HEK293 (cell line): Measurements from ENCODE around the gene LITAFD.

Experiments
- CTCF ChIP-seq: fragments of 450-650 bp; formaldehyde crosslinking; IDR thresholded peaks from 2 replicates; pipeline ENCODE4 v1.5.1; 2016; ENCODE audit warnings: missing biosample characterization, missing genetic modification characterization
- HOXC10 ChIP-seq: sonication (generic); formaldehyde crosslinking; IDR thresholded peaks from 2 replicates; pipeline ENCODE4 v1.8.1; 2023; ENCODE audit warnings: mild to moderate bottlenecking, missing genetic modification reagents
- KLF7 ChIP-seq: fragments of 450-650 bp; formaldehyde crosslinking; IDR thresholded peaks from 2 replicates; pipeline ENCODE4 v1.5.1; 2016; ENCODE audit warnings: missing biosample characterization, missing genetic modification characterization, borderline replicate concordance
- SCRT1 ChIP-seq: fragments of 450-650 bp; formaldehyde crosslinking; IDR thresholded peaks from 2 replicates; pipeline ENCODE4 v1.5.1; 2016; ENCODE audit warnings: missing biosample characterization, missing genetic modification characterization, borderline replicate concordance
- ZBTB8A ChIP-seq: fragments of 450-650 bp; formaldehyde crosslinking; IDR thresholded peaks from 2 replicates; pipeline ENCODE4 v1.5.1; 2016; ENCODE audit warnings: missing biosample characterization, missing genetic modification characterization
- ZEB2 ChIP-seq: fragments of 450-650 bp; formaldehyde crosslinking; IDR thresholded peaks from 2 replicates; pipeline ENCODE4 v1.5.1; 2016; ENCODE audit warnings: missing biosample characterization, missing genetic modification characterization
- ZFP3 ChIP-seq: fragments of 450-650 bp; formaldehyde crosslinking; IDR thresholded peaks from 2 replicates; pipeline ENCODE4 v1.5.1; 2016; ENCODE audit warnings: low read depth, missing biosample characterization, missing genetic modification characterization
- ZFP41 ChIP-seq: fragments of 450-650 bp; formaldehyde crosslinking; IDR thresholded peaks from 2 replicates; pipeline ENCODE4 v1.5.1; 2016; ENCODE audit warnings: missing biosample characterization, missing genetic modification characterization, borderline replicate concordance
- ZNF174 ChIP-seq: fragments of 450-650 bp; formaldehyde crosslinking; IDR thresholded peaks from 2 replicates; pipeline ENCODE4 v1.5.0; 2017; ENCODE audit warnings: missing biosample characterization, mild to moderate bottlenecking, missing genetic modification characterization
- ZNF416 ChIP-seq: fragments of 450-650 bp; formaldehyde crosslinking; IDR thresholded peaks from 2 replicates; pipeline ENCODE4 v1.5.1; 2016; ENCODE audit warnings: missing biosample characterization, missing genetic modification characterization
- ZNF510 ChIP-seq: fragments of 450-650 bp; formaldehyde crosslinking; IDR thresholded peaks from 2 replicates; pipeline ENCODE4 v1.5.1; 2018; ENCODE audit warnings: mild to moderate bottlenecking, missing genetic modification characterization, missing biosample characterization; ENCODE audit not compliant: insufficient replicate concordance
- ZNF76 ChIP-seq: fragments of 450-650 bp; formaldehyde crosslinking; IDR thresholded peaks from 2 replicates; pipeline ENCODE4; 2016; ENCODE audit warnings: low read depth, missing biosample characterization, missing genetic modification characterization, borderline replicate concordance
- ZNF792 ChIP-seq: fragments of 450-650 bp; formaldehyde crosslinking; IDR thresholded peaks from 2 replicates; pipeline ENCODE4 v1.5.1; 2016; ENCODE audit warnings: missing biosample characterization, missing genetic modification characterization
- ZSCAN30 ChIP-seq: fragments of 450-650 bp; IDR thresholded peaks from 2 replicates; pipeline ENCODE4 v1.5.1; 2018; ENCODE audit warnings: missing biosample characterization, mild to moderate bottlenecking, missing genetic modification characterization, moderate library complexity

- no peak for TF ChIP-seq SCRT1 (tag by site-specific recombination)
- TF ChIP-seq HOXC10 (CRISPR knock-in tag) = no peak
- no peak for TF ChIP-seq ZFP41
- no peak for TF ChIP-seq ZNF174 (tag by site-specific recombination)
- no peak for TF ChIP-seq ZNF416 (tag by site-specific recombination)
- TF ChIP-seq CTCF (tag by site-specific recombination) = no peak
- TF ChIP-seq ZNF792 = no peak
- no peak for TF ChIP-seq ZFP3 (tag by site-specific recombination)
- no peak for TF ChIP-seq KLF7 (tag by site-specific recombination)
- no peak for TF ChIP-seq ZNF76
- TF ChIP-seq ZNF510 (tag by site-specific recombination) = no peak
- no peak for TF ChIP-seq ZSCAN30
- TF ChIP-seq ZBTB8A (tag by site-specific recombination) = no peak
- no peak for TF ChIP-seq ZEB2 (tag by site-specific recombination)
Measured at GRCh38 chr16:8852534-8852933, 29.6 kb upstream of the LITAFD start.
